Measurements from ENCODE around the gene CSRP1.
A peak's percentile ranks its signal among the peaks of the same experiment; 100 is the strongest.

Gene CSRP1

DNA sequence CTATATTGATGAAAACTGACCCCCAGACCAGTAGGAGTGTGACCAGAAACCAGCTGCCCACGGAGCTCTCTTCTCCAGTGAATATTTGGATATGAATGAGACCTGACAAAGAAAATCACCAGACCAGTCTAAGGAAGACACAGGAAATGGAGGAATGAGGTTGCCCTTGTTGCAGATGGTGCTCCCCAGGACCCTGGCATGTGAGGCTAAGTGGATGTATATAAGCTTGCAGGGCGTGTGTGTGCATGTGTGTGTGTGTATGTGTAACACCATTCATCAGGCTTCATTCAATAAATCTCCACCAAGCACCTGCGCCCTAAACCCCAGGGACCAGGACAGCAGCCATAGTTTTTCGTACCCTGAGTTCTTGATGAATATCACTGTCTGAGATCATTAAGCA, 52.3 kb downstream of the CSRP1 start:
- TF ChIP-seq, protein P1, sequence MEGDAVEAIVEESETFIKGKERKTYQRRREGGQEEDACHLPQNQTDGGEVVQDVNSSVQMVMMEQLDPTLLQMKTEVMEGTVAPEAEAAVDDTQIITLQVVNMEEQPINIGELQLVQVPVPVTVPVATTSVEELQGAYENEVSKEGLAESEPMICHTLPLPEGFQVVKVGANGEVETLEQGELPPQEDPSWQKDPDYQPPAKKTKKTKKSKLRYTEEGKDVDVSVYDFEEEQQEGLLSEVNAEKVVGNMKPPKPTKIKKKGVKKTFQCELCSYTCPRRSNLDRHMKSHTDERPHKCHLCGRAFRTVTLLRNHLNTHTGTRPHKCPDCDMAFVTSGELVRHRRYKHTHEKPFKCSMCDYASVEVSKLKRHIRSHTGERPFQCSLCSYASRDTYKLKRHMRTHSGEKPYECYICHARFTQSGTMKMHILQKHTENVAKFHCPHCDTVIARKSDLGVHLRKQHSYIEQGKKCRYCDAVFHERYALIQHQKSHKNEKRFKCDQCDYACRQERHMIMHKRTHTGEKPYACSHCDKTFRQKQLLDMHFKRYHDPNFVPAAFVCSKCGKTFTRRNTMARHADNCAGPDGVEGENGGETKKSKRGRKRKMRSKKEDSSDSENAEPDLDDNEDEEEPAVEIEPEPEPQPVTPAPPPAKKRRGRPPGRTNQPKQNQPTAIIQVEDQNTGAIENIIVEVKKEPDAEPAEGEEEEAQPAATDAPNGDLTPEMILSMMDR (IDR thresholded peaks at IDR 0.05): no peak
- Histone ChIP-seq H3K27ac (no peak overlapping the region), H3K4me3 (no peak overlapping the region)
- peak; percentile 50 for DNase-seq (ENCODE audit: low spot score)

DNA sequence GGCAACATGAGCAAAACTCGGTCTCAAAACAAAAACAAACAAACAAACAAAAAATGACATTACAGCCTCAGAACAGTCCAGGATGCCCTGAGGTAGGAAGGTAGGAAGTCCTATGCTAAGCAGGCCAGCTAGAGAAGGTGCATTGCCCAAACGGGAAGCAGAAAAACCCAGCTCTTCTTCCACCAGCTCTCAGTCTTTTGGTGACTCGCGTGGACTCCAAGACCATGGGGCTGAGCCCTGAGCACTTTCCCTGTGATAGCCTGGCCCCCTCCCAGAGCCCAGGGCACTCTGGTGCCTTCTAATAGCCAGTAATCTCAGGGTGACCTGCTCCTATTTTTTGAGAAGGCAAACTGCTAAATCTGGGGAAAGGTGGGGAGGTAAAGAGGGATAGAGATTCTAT, 54.1 kb downstream of the CSRP1 start:
- TF ChIP-seq, protein P1 (IDR thresholded peaks at IDR 0.05): no peak
- no peak overlapping the region for H3K27ac ChIP-seq
- H3K4me3 ChIP-seq: no peak overlapping the region
- no peak for DNase-seq (ENCODE audit: low spot score)

DNA sequence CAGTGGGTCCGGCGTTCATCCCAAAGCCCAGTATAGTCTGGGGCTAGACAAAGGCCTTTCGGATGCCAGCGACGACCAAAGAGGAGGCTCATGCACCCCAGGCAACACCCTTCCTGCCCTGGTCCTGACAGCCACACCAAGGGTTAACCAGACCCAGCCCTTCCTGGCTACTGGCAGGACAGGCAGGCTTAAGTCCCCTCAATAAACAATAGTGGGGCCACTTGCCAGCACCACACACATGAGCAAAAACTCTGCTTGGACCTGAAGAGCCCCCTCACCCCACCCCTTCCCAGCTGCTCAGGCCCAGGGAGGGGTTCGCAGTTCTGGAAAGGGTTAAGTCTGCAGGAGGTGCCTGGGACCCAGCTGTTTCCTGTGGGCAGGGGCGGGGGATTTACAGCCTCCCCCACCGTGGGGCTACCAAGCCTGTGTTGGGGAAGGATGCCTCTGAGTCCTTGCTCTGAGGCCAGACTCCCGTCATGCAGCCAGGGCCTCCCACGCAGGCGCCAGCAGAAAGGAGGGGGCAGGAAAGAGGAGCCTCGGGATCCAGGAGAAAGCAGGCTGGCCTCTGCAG, 56.1 kb downstream of the CSRP1 start:
- Histone ChIP-seq H3K4me3 (peak overlapping the region; percentile 18), H3K27ac (peak overlapping the region in 1 of 2 donors; percentile 81)
- TF ChIP-seq, protein P1 (IDR thresholded peaks at IDR 0.05): no peak
- peak; percentile 84 for DNase-seq (ENCODE audit: low spot score)

DNA sequence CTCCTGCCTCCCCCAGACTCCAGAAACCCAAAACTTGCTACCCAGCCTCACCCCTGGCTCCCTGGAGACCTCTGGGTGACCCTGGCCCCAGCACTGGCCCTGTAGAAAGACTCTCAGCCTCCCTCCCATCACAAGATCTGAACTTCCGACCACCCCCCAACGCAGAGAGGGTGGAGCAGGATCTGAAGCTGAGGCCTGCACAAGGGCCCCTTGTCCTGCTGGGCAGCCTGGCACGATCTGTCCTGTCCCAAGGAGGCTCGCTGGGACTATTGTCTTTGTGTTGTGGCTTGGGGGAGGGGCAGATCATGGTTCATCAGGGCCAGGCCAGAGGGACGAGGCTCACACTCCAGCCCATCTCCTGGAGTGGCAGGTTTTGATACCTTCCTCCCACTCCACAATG, 57.9 kb downstream of the CSRP1 start:
- TF ChIP-seq, protein P1 (IDR thresholded peaks at IDR 0.05): no peak
- Histone ChIP-seq H3K4me3 (no peak overlapping the region), H3K27ac (peak overlapping the region in 1 of 2 donors; percentile 58)
- no peak for DNase-seq (ENCODE audit: low spot score)

DNA sequence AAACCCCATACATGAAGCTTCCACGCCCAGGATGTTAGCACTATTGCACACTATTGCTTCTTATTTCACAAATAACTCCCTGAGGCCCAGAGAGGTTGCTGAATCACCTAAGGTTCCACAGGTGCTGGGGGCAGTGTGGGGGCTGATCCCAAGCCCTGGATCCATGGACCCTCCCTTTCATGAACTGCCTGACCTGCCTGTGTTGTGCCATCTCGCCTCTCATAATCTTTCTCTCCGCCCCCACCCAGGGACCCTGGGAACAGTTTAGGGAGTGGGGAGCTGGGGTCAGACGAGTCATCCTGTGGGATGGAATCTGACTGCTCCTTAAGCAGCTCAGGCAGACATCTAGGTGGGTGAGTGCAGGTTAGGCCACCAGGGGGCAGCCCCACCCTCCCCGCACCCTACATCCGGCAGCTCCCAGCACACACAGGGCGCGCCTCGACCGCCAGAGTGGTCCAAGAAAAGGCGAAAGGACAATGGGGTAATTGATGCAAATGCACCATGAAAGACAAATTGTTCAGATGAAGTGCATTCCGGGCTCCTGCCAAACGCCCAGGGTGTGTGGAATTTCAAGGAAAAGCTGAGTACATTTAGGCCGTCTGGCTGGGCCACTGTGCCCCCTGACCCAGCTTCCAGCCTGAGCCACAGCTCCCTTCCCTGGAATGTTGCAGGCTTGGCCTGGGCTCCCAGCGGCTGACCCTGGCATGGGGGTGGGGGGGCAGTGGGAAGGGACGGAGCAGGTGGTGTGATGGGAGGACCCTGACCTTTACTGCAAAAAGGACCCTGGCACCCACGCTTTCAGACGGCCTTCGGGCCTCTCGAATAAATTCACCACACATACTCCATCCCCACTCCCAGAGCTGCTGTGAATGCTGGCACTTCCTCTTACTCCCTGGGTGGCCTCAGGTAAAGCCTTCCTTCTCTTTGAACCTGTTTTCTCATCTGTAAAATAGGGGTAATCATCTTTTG, 58.7 kb downstream of the CSRP1 start:
- peak; percentile 81 for DNase-seq (ENCODE audit: low spot score)
- Histone ChIP-seq H3K27ac (peak overlapping the region in 1 of 2 donors; percentile 58), H3K4me3 (no peak overlapping the region)
- TF ChIP-seq, protein P1 (IDR thresholded peaks at IDR 0.05): peak; percentile 58

DNA sequence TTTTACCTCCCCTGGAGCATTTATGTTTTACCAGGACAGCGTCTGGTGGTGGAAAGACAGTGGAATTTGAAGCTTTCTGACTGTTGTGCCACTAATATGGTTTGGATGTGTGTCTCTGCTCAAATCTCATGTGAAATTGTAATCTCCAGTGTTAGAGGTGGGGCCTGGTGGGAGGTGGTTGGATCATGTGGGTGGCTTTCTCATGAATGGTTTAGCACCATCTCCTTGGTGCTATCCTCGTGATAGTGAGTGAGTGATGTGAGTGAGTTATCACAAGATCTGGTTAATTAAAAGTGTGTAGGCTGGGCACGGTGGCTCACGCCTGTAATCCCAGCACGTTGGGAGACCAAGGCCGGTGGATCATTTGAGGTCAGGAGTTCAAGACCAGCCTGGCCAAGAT, 61.6 kb downstream of the CSRP1 start:
- TF ChIP-seq, protein P1 (IDR thresholded peaks at IDR 0.05): no peak
- Histone ChIP-seq H3K27ac (no peak overlapping the region), H3K4me3 (no peak overlapping the region)
- no peak for DNase-seq (ENCODE audit: low spot score)

Data from coronary artery (tissue), 2 donors.